Transverse colon (tissue), 4 donors: ENCODE data around the gene UBE2G1.

ENCODE experiments used
- CTCF ChIP-seq, 5 experiments: fragments of 200-600 bp in 3 of 5; fragments of 450-650 bp in 2 of 5; sonication (generic) in 3 of 5; IDR thresholded peaks; 1 replicate in 2 of 5; 2 replicates in 3 of 5; pipeline ENCODE4 v1.5.1; 2016 to 2017; ENCODE audit warnings: antibody characterized with exemption in 5 of 5, inconsistent platforms in 3 of 5, mild to moderate bottlenecking in 2 of 5, moderate library complexity in 1 of 5
- EP300 ChIP-seq: sonication (generic); formaldehyde crosslinking; IDR thresholded peaks from one replicate; pipeline ENCODE4 v1.6.1; 2017; ENCODE audit warnings: antibody characterized with exemption, low read depth
- POLR2A ChIP-seq: fragments of 450-650 bp; IDR thresholded peaks from one replicate; pipeline ENCODE4 v1.6.1; 2016; ENCODE audit warnings: antibody characterized with exemption, mild to moderate bottlenecking, moderate library complexity
- POLR2AphosphoS5 ChIP-seq, 3 donors: sonication (generic); formaldehyde crosslinking; IDR thresholded peaks; one replicate each; pipeline ENCODE4 v1.6.1; 2016; ENCODE audit warnings: antibody characterized with exemption in 3 of 3

- TF ChIP-seq CTCF (IDR thresholded peaks at IDR 0.05) (no peak), POLR2AphosphoS5 (IDR thresholded peaks at IDR 0.05) (no peak), EP300 (no peak), POLR2A (no peak)
Observed at GRCh38 chr17:4405699-4406098, 39.2 kb upstream of the UBE2G1 start.
